Omental fat pad (tissue), 4 donors: Measurements from ENCODE around the gene CNTN4. TPM values are rescaled to one million over a fixed set of nuclear protein-coding genes. Genes with fewer than 3 reads are reported as not detected.

Experiments
- ATAC-seq: fragments of 150-250 bp; one replicate; pipeline ENCODE4 v1.9.1; 2016; ENCODE audit warnings: mild to moderate bottlenecking, moderate library complexity; ENCODE audit not compliant: low FRiP score
- DNase-seq: peaks from one replicate; pipeline ENCODE4 v3.0.0-alpha.2; 2019; ENCODE audit warnings: low spot score
- total RNA-seq, 4 donors: library from RNA; depleted of rRNA; stranded (reverse); fragments of >200 nt; gene quantifications; one replicate each; pipeline ENCODE4 v1.1.0, GENCODE V29; 2016
- TF ChIP-seq, protein P1 (sequence below), 3 donors: fragments of 450-650 bp; IDR thresholded peaks; one replicate each; pipeline ENCODE4 v1.5.1; 2016 to 2017; ENCODE audit warnings: antibody characterized with exemption in 3 of 3, mild to moderate bottlenecking in 3 of 3, moderate library complexity in 2 of 3

Gene CNTN4
- total RNA-seq, 4 donors from 2014 or later: 2.6 to 9.5 (median 7.2) TPM

- no peak for DNase-seq
- TF ChIP-seq, protein P1, sequence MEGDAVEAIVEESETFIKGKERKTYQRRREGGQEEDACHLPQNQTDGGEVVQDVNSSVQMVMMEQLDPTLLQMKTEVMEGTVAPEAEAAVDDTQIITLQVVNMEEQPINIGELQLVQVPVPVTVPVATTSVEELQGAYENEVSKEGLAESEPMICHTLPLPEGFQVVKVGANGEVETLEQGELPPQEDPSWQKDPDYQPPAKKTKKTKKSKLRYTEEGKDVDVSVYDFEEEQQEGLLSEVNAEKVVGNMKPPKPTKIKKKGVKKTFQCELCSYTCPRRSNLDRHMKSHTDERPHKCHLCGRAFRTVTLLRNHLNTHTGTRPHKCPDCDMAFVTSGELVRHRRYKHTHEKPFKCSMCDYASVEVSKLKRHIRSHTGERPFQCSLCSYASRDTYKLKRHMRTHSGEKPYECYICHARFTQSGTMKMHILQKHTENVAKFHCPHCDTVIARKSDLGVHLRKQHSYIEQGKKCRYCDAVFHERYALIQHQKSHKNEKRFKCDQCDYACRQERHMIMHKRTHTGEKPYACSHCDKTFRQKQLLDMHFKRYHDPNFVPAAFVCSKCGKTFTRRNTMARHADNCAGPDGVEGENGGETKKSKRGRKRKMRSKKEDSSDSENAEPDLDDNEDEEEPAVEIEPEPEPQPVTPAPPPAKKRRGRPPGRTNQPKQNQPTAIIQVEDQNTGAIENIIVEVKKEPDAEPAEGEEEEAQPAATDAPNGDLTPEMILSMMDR (IDR thresholded peaks at IDR 0.05): no peak
- no peak for ATAC-seq
These were observed 436.5 kb downstream of the CNTN4 start for GRCh38 chr3:2535206-2535605.

GRCh38 chr3:2536575-2536974 is 437.9 kb downstream of the CNTN4 start:
- ATAC-seq (no peak), DNase-seq (no peak)
- TF ChIP-seq, protein P1 (IDR thresholded peaks at IDR 0.05): no peak

GRCh38 chr3:2540115-2540514 is 441.4 kb downstream of the CNTN4 start:
- DNase-seq: no peak
- TF ChIP-seq, protein P1 (IDR thresholded peaks at IDR 0.05): no peak
- no peak for ATAC-seq

DNA sequence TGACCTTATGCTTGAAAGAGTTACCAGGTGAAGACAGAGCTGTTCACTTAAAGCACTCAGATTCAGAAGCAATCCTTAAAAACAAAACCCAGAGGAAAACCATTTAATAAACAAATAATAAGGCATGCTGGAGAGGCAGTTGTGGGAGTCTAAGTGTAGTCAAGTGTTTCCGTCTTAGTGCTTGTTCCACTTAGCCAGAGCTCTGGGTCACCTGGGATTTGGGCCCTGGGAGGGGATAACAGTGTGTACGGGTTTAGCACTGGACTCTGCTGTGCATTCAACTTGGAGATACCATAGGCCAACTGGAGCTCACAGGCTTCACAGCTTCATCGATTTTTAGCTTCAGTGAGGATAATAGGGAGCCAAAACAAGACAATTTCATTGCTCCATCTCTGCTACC is 444.6 kb downstream of the CNTN4 start:
- DNase-seq (no peak), ATAC-seq (no peak)
- TF ChIP-seq, protein P1 (IDR thresholded peaks at IDR 0.05): no peak

DNA sequence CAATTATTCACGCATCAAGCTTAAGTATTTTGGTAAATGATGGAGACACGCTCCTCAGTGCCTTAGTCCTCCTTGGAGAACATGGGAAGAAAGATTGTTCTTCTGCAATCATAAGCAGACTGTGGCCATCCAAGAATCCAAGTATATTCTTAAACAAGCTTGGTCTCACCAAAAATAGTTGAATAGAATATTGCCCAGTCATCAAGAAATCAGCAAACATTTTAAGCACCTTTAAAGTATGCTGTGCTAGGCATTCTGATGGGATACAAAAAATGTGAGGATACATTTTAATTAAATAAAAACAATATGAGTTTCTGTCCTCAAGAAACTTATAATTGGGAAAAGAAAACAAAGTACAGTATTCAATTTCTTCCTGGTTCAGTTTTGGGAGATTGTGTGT is 445.5 kb downstream of the CNTN4 start:
- DNase-seq (no peak), ATAC-seq (no peak)
- TF ChIP-seq, protein P1 (IDR thresholded peaks at IDR 0.05): no peak

DNA sequence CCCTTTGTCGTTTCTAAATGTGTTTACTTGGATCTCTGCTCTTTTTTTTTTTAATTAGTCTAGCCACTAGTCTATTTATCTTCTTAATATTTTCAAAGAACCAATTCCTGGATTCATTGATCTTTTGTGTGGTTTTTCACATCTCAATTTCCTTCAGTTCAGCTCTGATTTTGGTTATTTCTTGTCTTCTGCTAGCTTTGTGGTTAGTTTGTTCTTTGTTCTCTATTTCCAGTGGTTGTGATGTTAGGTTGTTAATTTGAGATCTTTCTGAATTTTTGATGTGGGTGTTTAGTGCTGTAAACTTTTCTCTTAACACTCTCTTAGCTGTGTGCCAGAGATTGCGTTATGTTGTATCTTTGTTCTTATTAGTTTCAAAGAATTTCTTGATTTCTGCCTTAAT is 446.1 kb downstream of the CNTN4 start:
- DNase-seq (no peak), ATAC-seq (no peak)
- TF ChIP-seq, protein P1 (IDR thresholded peaks at IDR 0.05): no peak

DNA sequence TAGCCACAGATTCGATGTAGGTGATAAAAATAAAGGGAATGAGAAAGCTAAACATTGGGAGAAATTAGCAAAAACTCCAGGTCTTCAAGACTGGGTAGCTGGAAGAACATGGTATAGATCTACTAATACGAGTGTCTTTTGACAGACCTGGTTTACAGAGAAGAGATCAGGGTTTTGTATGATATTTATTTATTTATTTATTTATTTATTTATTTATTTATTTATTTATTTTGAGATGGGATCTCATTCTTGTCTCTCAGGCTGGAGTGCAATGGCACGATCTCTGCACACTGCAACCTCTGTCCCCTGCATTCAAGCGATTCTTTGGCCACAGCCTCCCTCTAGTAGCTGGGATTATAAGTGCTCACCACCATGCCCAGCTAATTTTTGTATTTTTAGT is 448.4 kb downstream of the CNTN4 start:
- DNase-seq: no peak
- no peak for ATAC-seq
- TF ChIP-seq, protein P1 (IDR thresholded peaks at IDR 0.05): no peak
